Body of pancreas (tissue), 4 donors: ENCODE results near the gene OR2V1.

ENCODE experiments used
- CTCF ChIP-seq, 7 experiments: fragments of 450-650 bp in 4 of 7; fragments of 200-600 bp in 3 of 7; sonication (generic) in 3 of 7; IDR thresholded peaks; one replicate each; pipeline ENCODE4 v1.5.1; 2016 to 2019; ENCODE audit warnings: antibody characterized with exemption in 7 of 7
- POLR2A ChIP-seq, 3 donors: fragments of 450-650 bp; IDR thresholded peaks; one replicate each; pipeline ENCODE4 v1.6.1; 2016; ENCODE audit warnings: antibody characterized with exemption in 3 of 3, mild to moderate bottlenecking in 2 of 3

DNA sequence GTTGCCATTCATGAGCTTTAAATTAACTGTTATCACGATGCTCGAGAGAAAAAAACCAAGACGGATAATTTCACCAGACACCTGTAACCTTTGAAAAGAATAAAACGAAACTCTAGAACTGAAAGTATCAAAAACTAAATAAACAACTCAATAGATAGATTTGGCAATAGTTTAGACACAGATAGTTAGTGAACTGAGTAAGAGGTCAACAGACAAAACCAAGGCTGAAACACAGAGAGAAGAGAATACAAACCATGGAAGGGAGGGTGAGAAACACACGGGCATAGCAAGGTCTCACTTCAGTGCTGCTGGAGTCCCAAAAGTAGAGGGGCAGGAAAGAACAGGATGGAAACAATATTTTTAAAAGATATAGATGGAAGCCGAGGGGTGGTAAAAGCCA is 3.3 kb upstream of the OR2V1 start:
- TF ChIP-seq CTCF (IDR thresholded peaks at IDR 0.05) = no peak
- no peak for TF ChIP-seq POLR2A (IDR thresholded peaks at IDR 0.05)
